H1 (cell line): ENCODE measurements around the gene ADCY2. TPM values are rescaled to one million over a fixed set of nuclear protein-coding genes. Genes with fewer than 3 reads are reported as not detected.

Source experiments
- ASH2L ChIP-seq: fragments of 200-600, 300-600 bp; sonication (generic); IDR thresholded peaks from one replicate; pipeline ENCODE4 v1.7.1; 2017; ENCODE audit warnings: low read length
- EGR1 ChIP-seq: IDR thresholded peaks from 2 replicates; pipeline ENCODE4 v1.6.1; 2011; ENCODE audit warnings: low read depth, low read length, borderline replicate concordance
- KDM4A ChIP-seq: IDR thresholded peaks from one replicate; pipeline ENCODE4 v1.7.1; 2012; ENCODE audit warnings: low read depth, mild to moderate bottlenecking, moderate library complexity, low read length, inconsistent platforms; ENCODE audit not compliant: severe bottlenecking
- POLR2A ChIP-seq, 2 experiments: IDR thresholded peaks; 1 replicate in 1 of 2; 2 replicates in 1 of 2; pipeline ENCODE4 v1.6.1; 2011; ENCODE audit warnings: low read depth in 2 of 2, low read length in 2 of 2, mild to moderate bottlenecking in 2 of 2; ENCODE audit errors: control extremely low read depth in 1 of 2
- POLR2AphosphoS5 ChIP-seq: IDR thresholded peaks from 2 replicates; pipeline ENCODE4 v1.6.1; 2011; ENCODE audit warnings: low read depth, low read length
- RBBP5 ChIP-seq: IDR thresholded peaks from 2 replicates; pipeline ENCODE4 v1.7.1; 2012; ENCODE audit warnings: low read depth, mild to moderate bottlenecking, inconsistent platforms, low read length, moderate library complexity, borderline replicate concordance
- SIX5 ChIP-seq: IDR thresholded peaks from 2 replicates; pipeline ENCODE4 v1.6.1; 2011; ENCODE audit warnings: mild to moderate bottlenecking, low read depth, low read length
- polyA plus RNA-seq, 7 experiments: library from polyadenylated mRNA; depleted of rRNA in 3 of 7; stranded (reverse) in 5 of 7; unstranded in 2 of 7; fragments of >200 nt in 5 of 7; fragments of 200-250 nt in 2 of 7; gene quantifications; 1 replicate in 5 of 7; 2 replicates in 1 of 7; 4 replicates in 1 of 7; pipeline versions ENCODE4 v1.2.1 to v1.2.3, GENCODE V29; 2011 to 2013; ENCODE audit warnings: missing spikeins in 2 of 7, mixed read lengths in 2 of 7
- total RNA-seq: library from RNA; stranded (reverse); fragmentation: NEBNext Ultra II Directional; extraction: Animal tissue kit (Norgen Biotek cat#: 25700); gene quantifications from 2 replicates; pipeline ENCODE4 v1.2.1, GENCODE V29; 2021

ADCY2 gene
- total and polyA plus RNA-seq, 2 of the 8 experiments (the other 6 are each of a cell fraction or from before 2014, with no cell fraction given): 35.8 to 122 TPM

DNA sequence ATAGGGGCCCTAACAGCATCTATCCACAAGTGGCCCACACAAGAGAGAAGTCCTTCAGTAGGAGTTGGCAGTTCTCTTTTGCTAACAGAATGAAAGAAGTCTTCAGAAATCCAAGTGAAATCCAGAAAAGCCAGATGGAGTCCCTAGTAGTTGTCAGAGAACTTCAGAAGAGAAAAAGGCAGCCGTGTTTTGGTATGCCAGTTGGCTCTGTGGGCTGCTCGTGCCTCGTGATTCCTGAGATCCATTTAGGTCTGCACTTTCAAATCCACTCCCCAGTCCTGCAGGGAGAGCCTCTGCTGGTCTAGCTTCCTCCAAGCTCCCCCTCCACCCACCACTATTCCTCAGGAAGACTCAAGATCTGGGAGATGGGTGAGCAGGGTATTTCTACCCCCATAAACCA, 386.0 kb downstream of the ADCY2 start (continued):
- no peak for TF ChIP-seq KDM4A
- no peak for TF ChIP-seq SIX5
- TF ChIP-seq RBBP5: no peak
- no peak for TF ChIP-seq POLR2AphosphoS5
- no peak for TF ChIP-seq ASH2L
- no peak for TF ChIP-seq POLR2A (IDR thresholded peaks at IDR 0.05; ENCODE audit: control extremely low read depth in 1 of 2, low read depth in 2 of 2, low read length in 2 of 2)
- no peak for TF ChIP-seq EGR1
